GM12874 (cell line): ENCODE data around the gene LECT2.

Source experiments
- TF ChIP-seq, protein P1 (sequence below): IDR thresholded peaks from 2 replicates; pipeline ENCODE4 v1.5.1; 2011; ENCODE audit warnings: low read depth, mild to moderate bottlenecking, control low read depth, low read length, moderate library complexity; ENCODE audit not compliant: insufficient read depth

LECT2 gene

DNA sequence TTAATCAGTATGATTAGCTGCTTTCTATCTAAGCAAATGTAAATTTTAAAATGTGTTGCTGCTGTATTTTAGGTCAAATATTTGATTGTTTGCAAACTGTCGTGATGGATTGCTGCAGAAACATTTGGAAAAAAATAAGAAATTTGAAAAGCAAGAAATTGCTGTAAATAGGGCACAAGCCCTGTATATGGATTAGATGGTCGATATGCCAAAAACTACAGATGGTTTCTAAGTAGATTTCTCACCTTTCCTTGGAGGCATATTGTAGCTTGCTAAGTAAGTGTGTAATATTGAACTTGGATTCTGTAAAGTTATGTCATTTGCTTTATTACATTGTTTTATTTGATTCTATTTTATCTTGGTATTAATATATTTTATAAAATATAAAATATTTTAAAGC is 13.1 kb downstream of the LECT2 start:
- TF ChIP-seq, protein P1, sequence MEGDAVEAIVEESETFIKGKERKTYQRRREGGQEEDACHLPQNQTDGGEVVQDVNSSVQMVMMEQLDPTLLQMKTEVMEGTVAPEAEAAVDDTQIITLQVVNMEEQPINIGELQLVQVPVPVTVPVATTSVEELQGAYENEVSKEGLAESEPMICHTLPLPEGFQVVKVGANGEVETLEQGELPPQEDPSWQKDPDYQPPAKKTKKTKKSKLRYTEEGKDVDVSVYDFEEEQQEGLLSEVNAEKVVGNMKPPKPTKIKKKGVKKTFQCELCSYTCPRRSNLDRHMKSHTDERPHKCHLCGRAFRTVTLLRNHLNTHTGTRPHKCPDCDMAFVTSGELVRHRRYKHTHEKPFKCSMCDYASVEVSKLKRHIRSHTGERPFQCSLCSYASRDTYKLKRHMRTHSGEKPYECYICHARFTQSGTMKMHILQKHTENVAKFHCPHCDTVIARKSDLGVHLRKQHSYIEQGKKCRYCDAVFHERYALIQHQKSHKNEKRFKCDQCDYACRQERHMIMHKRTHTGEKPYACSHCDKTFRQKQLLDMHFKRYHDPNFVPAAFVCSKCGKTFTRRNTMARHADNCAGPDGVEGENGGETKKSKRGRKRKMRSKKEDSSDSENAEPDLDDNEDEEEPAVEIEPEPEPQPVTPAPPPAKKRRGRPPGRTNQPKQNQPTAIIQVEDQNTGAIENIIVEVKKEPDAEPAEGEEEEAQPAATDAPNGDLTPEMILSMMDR = no peak

DNA sequence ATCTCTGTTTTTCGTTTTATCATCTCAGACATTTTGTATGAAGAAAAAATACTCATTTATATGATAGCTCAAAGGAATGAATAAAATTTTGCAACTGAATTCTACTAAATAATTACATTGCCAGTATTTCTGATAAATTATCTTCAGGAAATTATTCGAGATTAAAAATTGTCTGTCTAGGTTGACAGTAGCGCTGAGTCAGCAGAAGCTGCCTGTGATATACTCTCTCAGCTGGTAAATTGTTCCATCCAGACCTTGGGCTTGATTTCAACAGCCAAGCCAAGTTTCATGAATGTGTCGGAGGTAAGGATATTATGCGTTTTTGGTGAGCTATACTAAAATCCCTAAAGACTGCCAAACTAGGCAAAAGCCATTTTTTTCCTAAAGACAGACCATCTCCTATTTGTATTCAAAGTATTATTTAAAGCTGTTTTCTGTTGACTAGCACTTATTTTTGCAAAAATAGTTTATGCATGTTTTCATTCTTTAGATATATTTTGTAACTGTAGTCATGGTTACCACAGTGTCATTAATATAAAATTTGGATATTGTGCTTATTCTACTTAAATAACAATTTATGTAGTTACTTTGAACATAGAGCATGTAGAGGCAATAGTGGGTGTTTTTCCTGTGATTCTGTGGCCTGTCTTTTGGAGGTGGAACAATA is 17.4 kb downstream of the LECT2 start:
- TF ChIP-seq, protein P1 = no peak

DNA sequence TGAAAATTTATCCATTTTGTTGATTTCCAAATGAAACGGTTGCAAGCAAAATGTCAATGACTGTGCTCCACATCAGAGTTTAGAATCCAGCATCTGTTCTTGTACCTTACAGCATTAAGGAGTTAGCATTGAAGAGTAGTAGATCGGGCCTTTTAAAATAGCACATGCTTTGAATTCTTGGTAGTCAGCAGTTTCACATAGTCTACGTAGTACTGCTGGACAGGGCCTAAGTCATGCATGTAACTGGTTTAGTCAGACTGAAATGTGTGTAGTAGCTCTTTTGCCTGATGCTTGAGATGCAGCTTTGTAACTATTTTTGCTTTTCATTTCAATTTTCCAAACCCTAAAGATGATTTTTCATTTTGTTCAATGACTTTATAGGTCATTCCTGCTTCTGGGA is 19.8 kb downstream of the LECT2 start:
- TF ChIP-seq, protein P1 = no peak

DNA sequence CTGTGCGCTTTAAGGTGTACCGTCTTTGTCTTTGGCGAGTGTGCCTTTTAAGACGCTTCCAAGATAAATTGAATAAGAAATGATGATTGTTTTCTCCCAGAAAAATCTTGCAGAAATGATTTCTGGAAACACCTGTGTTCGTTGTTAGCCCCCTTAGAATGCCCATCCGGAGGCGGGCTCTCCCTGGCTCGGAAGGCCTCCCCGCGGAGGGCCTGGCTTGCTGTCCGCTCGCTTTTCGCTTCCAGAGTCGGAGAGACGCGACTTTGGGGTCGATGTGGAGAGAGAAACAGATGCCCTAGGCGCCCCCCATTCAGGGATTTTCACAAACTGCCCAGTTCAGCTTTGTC is 23.9 kb downstream of the LECT2 start:
- TF ChIP-seq, protein P1 = no peak

DNA sequence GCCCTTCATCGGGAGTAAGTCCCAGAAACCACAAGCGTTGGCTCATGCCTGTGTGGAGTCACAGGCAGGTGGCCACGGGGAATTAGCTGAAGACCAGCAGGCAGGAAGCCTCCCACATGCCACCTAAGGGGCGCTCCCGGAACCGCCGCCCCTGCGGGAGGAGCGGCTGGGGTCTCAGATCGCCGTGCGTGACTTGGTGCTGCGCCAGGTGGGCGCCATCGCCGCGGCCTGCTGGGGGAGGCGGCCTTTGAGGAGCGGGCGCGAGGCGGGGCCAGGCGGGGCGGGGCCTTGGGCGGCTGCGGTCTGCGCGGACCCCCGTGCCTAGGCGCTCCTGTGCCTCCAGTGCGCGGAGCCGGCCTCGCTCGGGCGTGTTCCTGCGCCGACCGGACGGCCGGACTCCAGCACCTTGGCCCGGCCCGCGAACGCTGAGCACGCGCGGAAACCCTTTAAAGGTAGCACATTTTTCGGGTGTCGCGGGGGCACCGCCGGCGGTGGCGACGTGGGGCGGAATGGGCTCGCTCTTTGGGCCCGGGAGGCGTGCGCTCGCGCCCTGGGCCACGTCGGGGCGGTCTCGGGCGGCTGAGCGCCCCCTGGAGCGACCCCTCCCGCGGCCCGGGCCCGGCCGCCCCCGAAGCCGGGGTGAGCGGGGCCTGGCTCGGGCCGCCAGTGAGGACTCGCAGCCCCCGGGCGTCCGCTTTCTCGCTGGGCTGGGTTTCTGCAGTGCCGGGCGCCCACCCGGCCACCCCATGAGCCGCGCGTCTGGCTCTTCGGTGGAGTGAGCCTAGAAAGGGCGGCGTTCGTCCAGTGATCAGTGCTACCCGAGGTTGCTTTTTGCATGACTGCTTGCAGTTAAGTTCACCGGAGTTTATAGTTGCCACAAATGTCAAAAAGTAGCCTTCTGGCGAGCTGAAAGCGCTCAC is 24.5 kb downstream of the LECT2 start:
- TF ChIP-seq, protein P1 = no peak

DNA sequence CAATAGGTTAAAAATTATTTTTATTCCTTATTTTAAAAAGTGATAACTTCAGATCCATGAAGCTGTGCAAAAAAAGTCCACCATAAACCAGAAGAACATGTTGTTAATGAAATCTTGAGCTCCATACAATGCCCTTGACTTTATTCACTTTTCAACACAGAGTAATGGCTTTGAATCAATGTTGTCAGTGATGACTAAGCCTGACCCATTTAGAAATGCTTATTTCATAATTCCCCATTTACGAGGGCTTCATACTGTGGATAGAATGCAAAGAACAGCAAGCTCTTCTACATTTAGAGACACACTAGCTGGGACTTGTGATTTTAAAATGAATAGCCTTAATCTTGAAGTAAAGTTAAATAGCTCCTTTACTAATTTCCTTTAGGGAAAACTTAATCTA is 33.4 kb downstream of the LECT2 start:
- TF ChIP-seq, protein P1 = no peak

DNA sequence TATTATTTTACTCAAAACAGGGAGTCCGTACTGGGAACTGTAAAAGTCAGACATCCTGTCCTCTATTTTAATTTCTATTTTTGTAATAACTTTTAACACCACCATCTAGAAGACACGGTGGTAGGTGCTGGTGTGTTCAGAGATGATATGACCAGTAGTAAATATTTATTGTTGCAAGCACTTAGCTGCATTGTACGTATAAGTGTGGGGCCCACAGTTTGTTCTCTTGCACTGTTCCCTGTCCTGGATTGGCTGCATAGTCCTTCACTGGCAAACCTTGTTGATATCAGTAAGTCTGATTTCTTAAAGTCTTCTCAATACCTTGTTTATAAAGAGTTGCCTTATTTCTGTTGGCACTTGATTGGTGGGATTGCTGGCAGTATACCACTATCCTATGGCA is 34.6 kb downstream of the LECT2 start:
- TF ChIP-seq, protein P1 = no peak
